GM12878 (cell line): ENCODE measurements around the gene TIGD2. TPM values are rescaled to one million over a fixed set of nuclear protein-coding genes. Genes with fewer than 3 reads are reported as not detected.
A peak's percentile ranks its signal among the peaks of the same experiment; 100 is the strongest.

ENCODE experiments used
- ATF7 ChIP-seq: fragments of 450-650 bp; IDR thresholded peaks from 2 replicates; pipeline ENCODE4 v1.6.1; 2016; ENCODE audit warnings: low read depth, mild to moderate bottlenecking
- BMI1 ChIP-seq: fragments of 450-650 bp; IDR thresholded peaks from 2 replicates; pipeline ENCODE4 v1.6.1; 2016; ENCODE audit warnings: mild to moderate bottlenecking, moderate library complexity, borderline replicate concordance
- EP300 ChIP-seq, 2 experiments: fragments of 150-350 bp in 1 of 2; IDR thresholded peaks; 2 replicates each; pipeline ENCODE4 v1.6.1; 2011 to 2012; ENCODE audit warnings: low read depth in 2 of 2, low read length in 2 of 2, borderline replicate concordance in 1 of 2, improper control_type of control experiment in 1 of 2, inconsistent platforms in 1 of 2; ENCODE audit not compliant: control insufficient read depth in 1 of 2
- IKZF2 ChIP-seq, 2 experiments: fragments of 450-650 bp; IDR thresholded peaks; 2 replicates each; pipeline ENCODE4 v1.6.1; 2017; ENCODE audit warnings: mild to moderate bottlenecking in 2 of 2, moderate library complexity in 2 of 2
- JUNB ChIP-seq: IDR thresholded peaks from 2 replicates; pipeline ENCODE4 v1.6.1; 2016; ENCODE audit warnings: antibody characterized with exemption, mild to moderate bottlenecking
- MTA2 ChIP-seq: fragments of 450-650 bp; IDR thresholded peaks from 2 replicates; pipeline ENCODE4 v1.6.1; 2016; ENCODE audit warnings: low read depth, mild to moderate bottlenecking, moderate library complexity
- NBN ChIP-seq: fragments of 450-650 bp; IDR thresholded peaks from 2 replicates; pipeline ENCODE4 v1.6.1; 2016
- NFIC ChIP-seq: IDR thresholded peaks from 2 replicates; pipeline ENCODE4 v1.6.1; 2012; ENCODE audit warnings: low read depth, mild to moderate bottlenecking, inconsistent platforms, low read length, moderate library complexity
- SPI1 ChIP-seq: IDR thresholded peaks from 2 replicates; pipeline ENCODE4 v1.6.1; 2011; ENCODE audit warnings: low read depth, mild to moderate bottlenecking, low read length, moderate library complexity, borderline replicate concordance; ENCODE audit not compliant: insufficient read depth
- SREBF1 ChIP-seq: IDR thresholded peaks from 2 replicates; pipeline ENCODE4 v1.6.1; 2012; ENCODE audit warnings: mild to moderate bottlenecking, low read length
- SRF ChIP-seq, 2 experiments: IDR thresholded peaks; 2 replicates each; pipeline ENCODE4 v1.6.1; 2011; ENCODE audit warnings: low read depth in 2 of 2, low read length in 2 of 2, mild to moderate bottlenecking in 1 of 2, moderate library complexity in 1 of 2
- TCF12 ChIP-seq: IDR thresholded peaks from 2 replicates; pipeline ENCODE4 v1.6.1; 2011; ENCODE audit warnings: low read depth, mild to moderate bottlenecking, low read length
- ZBTB33 ChIP-seq: fragments of 450-650 bp; IDR thresholded peaks from 2 replicates; pipeline ENCODE4 v1.6.1; 2017; ENCODE audit warnings: mild to moderate bottlenecking
- polyA plus RNA-seq, 11 experiments: library from polyadenylated mRNA; depleted of rRNA in 4 of 11; unstranded in 6 of 11; stranded (reverse) in 5 of 11; fragments of >200 nt; fragmentation: Nextera tagmentation in 4 of 11; fragmentation: Illumina TruSeq in 1 of 11; extraction: Ambion mirVana in 4 of 11; extraction: Trizol in 1 of 11; gene quantifications; 1 replicate in 1 of 11; 2 replicates in 10 of 11; pipeline versions ENCODE4 v1.2.1 to v1.2.3, GENCODE V29; 2011 to 2016; ENCODE audit warnings: inconsistent platforms in 2 of 11, missing spikeins in 2 of 11, low read depth in 1 of 11
- total RNA-seq, 4 experiments: library from RNA; depleted of rRNA in 3 of 4; stranded (reverse); fragments of >200 nt in 3 of 4; fragmentation: Illumina TruSeq in 1 of 4; extraction: Trizol in 1 of 4; gene quantifications; 2 replicates each; pipeline versions ENCODE4 v1.2.1 to v1.2.3, GENCODE V29; 2013 to 2021
- TF ChIP-seq, protein P1 (sequence below): fragments of 450-650 bp; IDR thresholded peaks from 2 replicates; pipeline ENCODE4 v1.6.1; 2017; ENCODE audit warnings: mild to moderate bottlenecking, low read depth, inconsistent platforms; ENCODE audit not compliant: poor library complexity, severe bottlenecking
- TF ChIP-seq, protein P2 (sequence below): IDR thresholded peaks from 2 replicates; pipeline ENCODE4 v1.6.1; 2012; ENCODE audit warnings: low read length, inconsistent platforms
- TF ChIP-seq, protein P3 (sequence below): fragments of 450-650 bp; formaldehyde crosslinking; IDR thresholded peaks from 2 replicates; pipeline ENCODE4 v1.4.0; 2020; ENCODE audit warnings: mild to moderate bottlenecking, moderate library complexity
- TF ChIP-seq, protein P4 (sequence below): fragments of 450-650 bp; IDR thresholded peaks from 2 replicates; pipeline ENCODE4 v1.6.1; 2016; ENCODE audit warnings: mild to moderate bottlenecking

TIGD2 gene
- total and polyA plus RNA-seq, 10 of the 15 experiments (the other 5 are each of a cell fraction or from before 2014, with no cell fraction given): 2.4 to 8.4 (median 5.0) TPM

DNA sequence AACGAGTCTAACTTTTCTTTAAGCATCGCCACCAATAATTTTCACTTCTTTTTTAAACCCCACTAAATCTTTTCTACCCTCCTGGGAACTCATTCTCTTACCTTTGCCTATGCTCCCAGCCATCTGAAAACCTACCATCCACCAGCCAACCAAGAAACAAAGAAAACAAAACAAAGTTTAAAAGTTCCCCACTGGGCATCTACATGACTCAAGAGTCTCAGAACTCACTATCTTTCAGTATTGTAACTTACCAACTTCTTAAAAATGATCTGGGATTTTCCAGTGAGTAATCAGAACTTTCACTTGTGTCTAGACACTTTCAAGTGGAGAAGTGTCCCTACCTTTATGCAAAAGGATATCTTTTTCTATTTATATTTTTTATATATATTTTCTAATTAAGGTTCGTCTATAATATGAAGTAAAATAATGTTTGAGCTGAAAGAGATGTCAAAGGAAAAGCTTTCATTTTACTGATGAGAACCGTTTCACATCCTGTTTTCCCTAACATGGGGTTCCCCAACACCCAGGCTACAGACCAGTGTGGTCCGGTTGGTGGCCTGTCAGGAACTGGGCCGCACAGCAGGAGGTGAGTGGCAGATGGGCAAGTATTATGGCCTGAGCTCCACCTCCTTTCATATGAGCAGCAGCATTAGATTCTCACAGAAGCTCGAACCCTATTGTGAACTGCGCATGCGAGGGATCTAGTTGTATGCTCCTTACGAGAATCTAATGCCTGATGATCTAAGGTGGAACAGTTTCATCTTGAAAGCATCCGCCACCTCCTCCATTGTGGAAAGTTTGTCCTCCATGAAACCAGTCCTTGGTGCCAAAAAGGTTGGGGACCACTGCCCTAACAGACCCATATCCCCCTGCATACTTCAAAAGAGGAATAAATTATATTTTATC lies 9.8 kb upstream of the TIGD2 start (continued):
- TF ChIP-seq, protein P1, sequence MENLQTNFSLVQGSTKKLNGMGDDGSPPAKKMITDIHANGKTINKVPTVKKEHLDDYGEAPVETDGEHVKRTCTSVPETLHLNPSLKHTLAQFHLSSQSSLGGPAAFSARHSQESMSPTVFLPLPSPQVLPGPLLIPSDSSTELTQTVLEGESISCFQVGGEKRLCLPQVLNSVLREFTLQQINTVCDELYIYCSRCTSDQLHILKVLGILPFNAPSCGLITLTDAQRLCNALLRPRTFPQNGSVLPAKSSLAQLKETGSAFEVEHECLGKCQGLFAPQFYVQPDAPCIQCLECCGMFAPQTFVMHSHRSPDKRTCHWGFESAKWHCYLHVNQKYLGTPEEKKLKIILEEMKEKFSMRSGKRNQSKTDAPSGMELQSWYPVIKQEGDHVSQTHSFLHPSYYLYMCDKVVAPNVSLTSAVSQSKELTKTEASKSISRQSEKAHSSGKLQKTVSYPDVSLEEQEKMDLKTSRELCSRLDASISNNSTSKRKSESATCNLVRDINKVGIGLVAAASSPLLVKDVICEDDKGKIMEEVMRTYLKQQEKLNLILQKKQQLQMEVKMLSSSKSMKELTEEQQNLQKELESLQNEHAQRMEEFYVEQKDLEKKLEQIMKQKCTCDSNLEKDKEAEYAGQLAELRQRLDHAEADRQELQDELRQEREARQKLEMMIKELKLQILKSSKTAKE: peak; percentile 94
- TF ChIP-seq JUNB: peak; percentile 73
- TF ChIP-seq, protein P2, sequence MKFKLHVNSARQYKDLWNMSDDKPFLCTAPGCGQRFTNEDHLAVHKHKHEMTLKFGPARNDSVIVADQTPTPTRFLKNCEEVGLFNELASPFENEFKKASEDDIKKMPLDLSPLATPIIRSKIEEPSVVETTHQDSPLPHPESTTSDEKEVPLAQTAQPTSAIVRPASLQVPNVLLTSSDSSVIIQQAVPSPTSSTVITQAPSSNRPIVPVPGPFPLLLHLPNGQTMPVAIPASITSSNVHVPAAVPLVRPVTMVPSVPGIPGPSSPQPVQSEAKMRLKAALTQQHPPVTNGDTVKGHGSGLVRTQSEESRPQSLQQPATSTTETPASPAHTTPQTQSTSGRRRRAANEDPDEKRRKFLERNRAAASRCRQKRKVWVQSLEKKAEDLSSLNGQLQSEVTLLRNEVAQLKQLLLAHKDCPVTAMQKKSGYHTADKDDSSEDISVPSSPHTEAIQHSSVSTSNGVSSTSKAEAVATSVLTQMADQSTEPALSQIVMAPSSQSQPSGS: peak; percentile 74
- peak; percentile 43; the same call in 1 of the 2 replicates for TF ChIP-seq TCF12
- 0 out of 2 replicates have a peak, but pooled peaks have one; percentile 16 for TF ChIP-seq BMI1
- TF ChIP-seq NFIC: no peak; the same call in none of the 2 replicates
- peak; percentile 48 to 53; a peak in 1 of 4 replicates for TF ChIP-seq EP300 (IDR thresholded peaks at IDR 0.05; ENCODE audit: borderline replicate concordance in 1 of 2, control insufficient read depth in 1 of 2, low read depth in 2 of 2, low read length in 2 of 2)
- TF ChIP-seq, protein P3, sequence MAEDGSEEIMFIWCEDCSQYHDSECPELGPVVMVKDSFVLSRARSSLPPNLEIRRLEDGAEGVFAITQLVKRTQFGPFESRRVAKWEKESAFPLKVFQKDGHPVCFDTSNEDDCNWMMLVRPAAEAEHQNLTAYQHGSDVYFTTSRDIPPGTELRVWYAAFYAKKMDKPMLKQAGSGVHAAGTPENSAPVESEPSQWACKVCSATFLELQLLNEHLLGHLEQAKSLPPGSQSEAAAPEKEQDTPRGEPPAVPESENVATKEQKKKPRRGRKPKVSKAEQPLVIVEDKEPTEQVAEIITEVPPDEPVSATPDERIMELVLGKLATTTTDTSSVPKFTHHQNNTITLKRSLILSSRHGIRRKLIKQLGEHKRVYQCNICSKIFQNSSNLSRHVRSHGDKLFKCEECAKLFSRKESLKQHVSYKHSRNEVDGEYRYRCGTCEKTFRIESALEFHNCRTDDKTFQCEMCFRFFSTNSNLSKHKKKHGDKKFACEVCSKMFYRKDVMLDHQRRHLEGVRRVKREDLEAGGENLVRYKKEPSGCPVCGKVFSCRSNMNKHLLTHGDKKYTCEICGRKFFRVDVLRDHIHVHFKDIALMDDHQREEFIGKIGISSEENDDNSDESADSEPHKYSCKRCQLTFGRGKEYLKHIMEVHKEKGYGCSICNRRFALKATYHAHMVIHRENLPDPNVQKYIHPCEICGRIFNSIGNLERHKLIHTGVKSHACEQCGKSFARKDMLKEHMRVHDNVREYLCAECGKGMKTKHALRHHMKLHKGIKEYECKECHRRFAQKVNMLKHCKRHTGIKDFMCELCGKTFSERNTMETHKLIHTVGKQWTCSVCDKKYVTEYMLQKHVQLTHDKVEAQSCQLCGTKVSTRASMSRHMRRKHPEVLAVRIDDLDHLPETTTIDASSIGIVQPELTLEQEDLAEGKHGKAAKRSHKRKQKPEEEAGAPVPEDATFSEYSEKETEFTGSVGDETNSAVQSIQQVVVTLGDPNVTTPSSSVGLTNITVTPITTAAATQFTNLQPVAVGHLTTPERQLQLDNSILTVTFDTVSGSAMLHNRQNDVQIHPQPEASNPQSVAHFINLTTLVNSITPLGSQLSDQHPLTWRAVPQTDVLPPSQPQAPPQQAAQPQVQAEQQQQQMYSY (CRISPR knock-in tag): no peak
- peak; percentile 64 to 77; a peak in 3 of 4 replicates for TF ChIP-seq IKZF2 (IDR thresholded peaks at IDR 0.05)
- 0 out of 2 replicates have a peak, but pooled peaks have one; percentile 14 for TF ChIP-seq ZBTB33
- TF ChIP-seq, protein P4, sequence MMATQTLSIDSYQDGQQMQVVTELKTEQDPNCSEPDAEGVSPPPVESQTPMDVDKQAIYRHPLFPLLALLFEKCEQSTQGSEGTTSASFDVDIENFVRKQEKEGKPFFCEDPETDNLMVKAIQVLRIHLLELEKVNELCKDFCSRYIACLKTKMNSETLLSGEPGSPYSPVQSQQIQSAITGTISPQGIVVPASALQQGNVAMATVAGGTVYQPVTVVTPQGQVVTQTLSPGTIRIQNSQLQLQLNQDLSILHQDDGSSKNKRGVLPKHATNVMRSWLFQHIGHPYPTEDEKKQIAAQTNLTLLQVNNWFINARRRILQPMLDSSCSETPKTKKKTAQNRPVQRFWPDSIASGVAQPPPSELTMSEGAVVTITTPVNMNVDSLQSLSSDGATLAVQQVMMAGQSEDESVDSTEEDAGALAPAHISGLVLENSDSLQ: peak; percentile 95
- TF ChIP-seq SPI1: peak; percentile 94
- peak; percentile 70; the same call in 1 of the 2 replicates for TF ChIP-seq NBN
- TF ChIP-seq MTA2: peak; percentile 70; the same call in 1 of the 2 replicates
- TF ChIP-seq ATF7: peak; percentile 52; the same call in 1 of the 2 replicates
- TF ChIP-seq SRF (IDR thresholded peaks at IDR 0.05; ENCODE audit: low read depth in 2 of 2, low read length in 2 of 2): peak; percentile 64 to 91
- TF ChIP-seq SREBF1: no peak
